Prostate gland (tissue), 1 donor: ENCODE results near the gene ATXN10.

ENCODE experiments used
- POLR2A ChIP-seq: fragments of 450-650 bp; IDR thresholded peaks from one replicate; pipeline ENCODE4 v1.6.1; 2016; ENCODE audit warnings: antibody characterized with exemption, mild to moderate bottlenecking
- POLR2AphosphoS5 ChIP-seq: sonication (generic); formaldehyde crosslinking; IDR thresholded peaks from one replicate; pipeline ENCODE4 v1.6.1; 2017; ENCODE audit warnings: antibody characterized with exemption

DNA sequence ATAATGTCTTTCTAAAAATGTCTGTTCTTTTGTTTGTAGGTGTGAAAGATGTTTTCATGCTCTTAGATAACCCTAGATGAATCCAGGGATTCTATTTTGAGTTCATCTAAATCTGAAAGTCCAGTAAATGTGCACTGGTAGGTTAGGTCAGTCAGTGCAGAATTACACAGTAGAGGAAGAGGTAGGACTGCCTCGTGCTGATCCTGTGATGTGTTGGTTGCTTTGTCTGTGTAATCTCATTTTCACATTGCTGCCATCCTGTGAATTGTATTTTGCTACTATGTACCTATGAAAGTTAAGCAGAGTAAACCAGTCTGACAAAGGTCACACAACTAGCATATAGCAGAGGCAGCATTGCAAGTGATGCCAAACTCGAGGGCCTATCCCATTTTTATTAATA lies 36.5 kb downstream of the ATXN10 start:
- TF ChIP-seq POLR2AphosphoS5 (no peak), POLR2A (no peak)
